Gastroesophageal sphincter (tissue), 3 donors: Measurements from ENCODE around the gene BPIFA2.

Experiments used
- CTCF ChIP-seq, 4 experiments: fragments of 200-600 bp in 2 of 4; fragments of 450-650 bp in 2 of 4; sonication (generic) in 1 of 4; IDR thresholded peaks; one replicate each; pipeline ENCODE4 v1.5.1; 2017 to 2019; ENCODE audit warnings: antibody characterized with exemption in 4 of 4, mild to moderate bottlenecking in 2 of 4, moderate library complexity in 2 of 4
- EP300 ChIP-seq: sonication (generic); formaldehyde crosslinking; IDR thresholded peaks from one replicate; pipeline ENCODE4 v1.6.1; 2017; ENCODE audit warnings: antibody characterized with exemption, mild to moderate bottlenecking
- POLR2A ChIP-seq, 2 donors: fragments of 450-650 bp; IDR thresholded peaks; one replicate each; pipeline ENCODE4 v1.6.1; 2017; ENCODE audit warnings: antibody characterized with exemption in 2 of 2, mild to moderate bottlenecking in 2 of 2, moderate library complexity in 1 of 2
- POLR2AphosphoS5 ChIP-seq: sonication (generic); formaldehyde crosslinking; IDR thresholded peaks from one replicate; pipeline ENCODE4 v1.6.1; 2017; ENCODE audit warnings: antibody characterized with exemption

GRCh38 chr20:33172781-33173180 is 4.8 kb downstream of the BPIFA2 start:
- TF ChIP-seq CTCF (IDR thresholded peaks at IDR 0.05) (no peak), POLR2A (IDR thresholded peaks at IDR 0.05) (no peak), POLR2AphosphoS5 (no peak), EP300 (no peak)
